GM21447 (cell line): ENCODE data around the gene TERT.

Experiments
- ATAC-seq: cut with Tn5 transposase; IDR thresholded peaks from one replicate; pipeline ENCODE4 v1.9.1; 2021; ENCODE audit not compliant: unreplicated experiment

The TERT gene

DNA sequence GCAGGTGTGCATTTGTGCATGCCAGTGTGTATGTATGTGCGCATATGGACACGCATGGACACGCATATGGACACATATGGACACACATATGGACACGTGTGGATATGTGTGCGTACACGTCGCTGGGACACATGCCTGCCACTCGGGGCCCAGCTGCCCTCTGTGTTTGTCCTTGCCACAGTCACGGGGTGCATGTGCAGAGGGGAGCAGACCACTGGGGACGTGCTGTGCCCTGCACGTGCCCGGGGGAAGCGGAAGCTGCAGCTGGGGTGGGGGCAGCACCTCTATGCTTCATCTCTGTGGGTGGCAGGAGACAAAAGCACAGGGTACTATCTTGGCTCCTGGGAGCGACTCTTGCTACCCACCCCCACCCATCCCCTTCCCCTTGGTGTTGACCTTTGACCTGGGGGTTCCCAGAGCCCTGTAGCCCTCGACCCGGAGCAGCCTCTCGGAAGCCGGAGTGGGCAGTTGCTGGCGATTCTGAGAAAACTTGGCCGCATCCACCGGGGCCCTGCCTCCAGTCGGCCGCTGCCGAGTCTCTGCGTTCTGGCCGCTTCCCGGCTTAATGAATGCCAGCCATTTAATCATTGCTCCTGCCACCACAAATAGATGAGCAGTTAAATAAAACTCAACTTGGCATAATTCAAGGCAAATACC is 72.1 kb downstream of the TERT start:
- ATAC-seq = no peak

DNA sequence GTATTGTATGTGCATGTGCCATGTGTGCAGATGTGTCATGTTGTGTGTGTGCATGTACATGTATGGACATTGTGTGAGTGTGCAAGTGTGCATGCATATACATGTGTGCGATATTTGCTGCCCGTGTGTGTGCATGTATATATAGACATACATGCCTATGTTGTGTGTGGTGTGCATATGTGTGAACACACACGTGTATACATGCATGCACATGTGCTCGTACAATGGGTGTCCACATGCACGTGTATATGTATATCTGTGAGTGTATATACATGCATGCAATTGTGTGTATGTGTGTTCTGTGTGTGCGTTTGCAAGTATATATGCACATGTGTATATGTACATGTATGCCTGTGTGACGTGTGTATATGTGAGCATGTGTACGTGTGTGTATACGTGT is 72.7 kb downstream of the TERT start:
- ATAC-seq = no peak

DNA sequence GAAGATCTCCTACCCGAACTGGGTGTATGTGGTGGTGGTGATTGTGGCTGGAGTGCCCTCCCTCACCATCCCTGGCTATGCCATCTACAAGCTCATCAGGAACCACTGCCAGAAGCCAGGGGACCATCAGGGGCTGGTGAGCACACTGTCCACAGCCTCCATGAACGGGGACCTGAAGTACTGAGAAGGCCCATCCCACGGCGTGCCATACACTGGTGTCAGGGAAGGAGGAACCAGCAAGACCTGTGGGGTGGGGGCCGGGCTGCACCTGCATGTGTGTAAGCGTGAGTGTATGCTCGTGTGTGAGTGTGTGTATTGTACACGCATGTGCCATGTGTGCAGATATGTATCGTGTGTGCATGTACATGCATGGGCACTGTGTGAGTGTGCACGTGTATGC is 73.1 kb downstream of the TERT start:
- ATAC-seq = no peak

DNA sequence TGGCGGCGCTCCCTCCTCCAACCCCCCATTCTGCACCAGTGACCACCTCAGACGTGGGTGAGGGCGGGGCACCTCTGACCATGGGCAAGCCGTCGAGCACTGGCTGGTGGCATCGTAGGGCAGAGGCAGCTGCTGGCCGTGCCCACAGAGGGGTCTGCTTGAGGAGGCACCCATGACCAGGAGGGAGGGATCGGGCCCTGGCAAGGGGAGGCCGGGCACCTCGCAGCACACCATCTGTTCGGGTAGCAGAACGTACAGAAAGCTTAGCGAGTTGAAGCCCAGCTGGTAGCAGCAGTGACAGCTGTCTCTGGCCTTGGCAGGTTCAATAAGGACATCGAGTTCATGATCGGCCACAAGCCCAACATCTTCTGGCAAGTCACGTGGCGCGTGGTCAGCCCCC is 74.0 kb downstream of the TERT start:
- ATAC-seq = no peak

DNA sequence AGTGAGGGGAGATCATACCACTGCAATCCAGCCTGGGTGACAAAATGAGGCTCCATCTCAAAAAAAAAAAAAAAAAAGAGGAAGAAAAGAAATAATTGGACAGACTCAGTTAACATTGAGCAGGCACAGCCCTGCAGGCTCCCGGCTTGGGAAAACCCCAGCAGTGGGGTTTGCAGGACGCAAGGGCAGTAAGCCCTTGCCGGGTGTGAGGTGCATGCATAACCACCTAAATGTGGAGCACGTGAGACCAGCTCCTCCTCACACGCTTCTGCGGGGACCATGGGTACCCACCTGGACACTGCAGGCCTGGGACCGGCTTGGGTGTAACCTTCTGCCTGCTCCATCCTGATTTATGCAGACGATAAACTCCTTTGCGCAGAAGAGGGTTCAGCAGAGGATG is 74.5 kb downstream of the TERT start:
- no peak for ATAC-seq

DNA sequence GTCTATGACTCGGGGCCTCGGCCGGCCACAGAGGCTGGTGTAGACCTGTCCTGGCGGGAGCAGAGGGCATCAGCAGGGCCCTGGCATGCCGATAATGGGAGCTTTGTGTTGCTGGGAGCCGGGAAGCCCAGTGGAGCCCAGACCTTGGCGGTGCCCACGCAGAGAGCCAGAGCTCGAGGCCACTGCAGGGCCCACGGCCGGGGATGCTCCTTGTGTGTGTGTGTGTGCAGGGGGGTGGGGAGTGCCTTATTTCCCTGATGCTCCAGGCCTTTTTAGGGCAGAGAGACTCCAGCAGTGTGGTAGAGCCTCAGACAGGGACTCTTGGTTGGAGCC is 75.1 kb downstream of the TERT start:
- ATAC-seq = no peak

DNA sequence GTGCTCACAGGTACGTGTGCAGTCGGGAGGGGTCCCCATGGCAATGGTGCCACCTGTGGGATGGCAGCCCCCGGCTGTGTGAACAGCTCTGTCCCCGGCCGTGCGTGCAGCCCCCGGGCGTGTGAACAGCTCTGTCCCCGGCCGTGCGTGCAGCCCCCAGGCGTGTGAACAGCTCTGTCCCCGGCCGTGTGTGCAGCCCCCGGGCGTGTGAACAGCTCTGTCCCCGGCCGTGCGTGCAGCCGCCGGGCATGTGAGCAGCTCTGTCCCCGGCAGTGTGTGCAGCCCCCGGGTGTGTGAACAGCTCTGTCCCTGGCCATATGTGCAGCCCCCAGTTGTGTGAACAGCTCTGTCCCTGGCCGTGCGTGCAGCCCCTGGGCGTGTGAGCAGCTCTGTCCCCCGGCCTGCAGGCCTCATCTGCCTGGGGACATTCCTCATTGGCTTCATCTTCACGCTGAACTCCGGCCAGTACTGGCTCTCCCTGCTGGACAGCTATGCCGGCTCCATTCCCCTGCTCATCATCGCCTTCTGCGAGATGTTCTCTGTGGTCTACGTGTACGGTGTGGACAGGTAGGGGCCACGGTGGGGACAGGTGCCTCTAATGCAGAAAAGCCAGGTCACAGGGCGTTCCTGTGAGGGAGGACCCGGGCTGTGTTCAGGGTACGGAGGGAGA is 75.6 kb downstream of the TERT start:
- ATAC-seq = no peak

DNA sequence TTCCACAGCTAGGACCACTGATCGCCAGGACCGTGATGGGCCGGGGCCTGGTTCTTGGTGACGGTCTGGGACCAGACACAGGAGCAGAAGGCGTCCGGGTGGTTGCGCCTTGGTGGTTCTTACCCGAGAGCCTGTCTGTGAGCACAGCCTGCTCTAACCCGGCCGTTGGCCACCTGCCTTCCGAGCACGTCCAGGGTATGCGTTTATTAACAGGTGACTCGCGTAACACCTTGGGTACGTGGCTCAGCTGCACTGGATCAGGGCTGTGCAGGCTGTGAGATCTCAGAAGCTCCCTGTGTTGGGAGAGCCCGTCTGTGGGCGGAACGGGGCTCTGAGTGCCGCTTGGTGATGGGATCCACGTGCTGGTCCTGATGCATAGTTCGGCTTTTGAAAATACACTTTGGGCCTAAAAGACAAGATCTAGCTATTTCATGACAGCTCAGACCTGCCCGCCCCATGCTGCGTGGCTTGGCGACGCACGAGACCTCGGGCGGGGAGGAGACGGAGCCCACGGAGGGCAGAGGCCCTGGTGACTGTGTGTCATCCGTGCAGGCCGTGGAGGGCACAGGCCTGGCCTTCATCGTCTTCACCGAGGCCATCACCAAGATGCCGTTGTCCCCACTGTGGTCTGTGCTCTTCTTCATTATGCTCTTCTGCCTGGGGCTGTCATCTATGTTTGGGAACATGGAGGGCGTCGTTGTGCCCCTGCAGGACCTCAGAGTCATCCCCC is 76.4 kb downstream of the TERT start:
- no peak for ATAC-seq

DNA sequence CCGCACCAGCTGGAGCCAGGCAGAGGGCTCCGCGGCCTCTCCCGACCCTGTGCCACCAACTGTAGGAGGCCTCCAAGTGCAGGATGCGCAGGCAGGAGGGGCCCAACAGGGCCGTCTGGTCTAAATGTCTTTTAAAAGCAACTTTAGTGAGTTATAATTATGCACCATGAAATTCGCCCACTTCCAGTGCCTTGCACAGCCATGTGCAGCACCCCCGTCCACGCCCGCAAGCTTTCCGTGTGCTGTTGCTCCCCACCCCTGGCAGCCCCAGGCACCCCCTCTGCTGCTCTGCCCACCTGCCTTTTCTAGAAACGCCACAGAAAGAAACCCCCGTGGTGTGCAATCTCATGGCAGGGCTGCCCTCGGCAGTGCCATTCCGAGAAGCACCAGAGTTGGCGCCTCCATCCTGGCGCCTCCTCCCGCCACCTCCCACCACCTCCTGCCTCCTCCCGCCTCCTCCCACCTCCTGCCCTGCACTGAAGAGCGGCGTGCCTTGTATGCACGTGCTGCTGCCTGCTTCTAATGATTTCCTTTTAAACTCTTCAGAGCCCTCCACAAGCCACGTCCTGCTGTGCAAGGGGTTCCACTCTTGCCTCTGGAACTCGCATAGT is 77.2 kb downstream of the TERT start:
- no peak for ATAC-seq

DNA sequence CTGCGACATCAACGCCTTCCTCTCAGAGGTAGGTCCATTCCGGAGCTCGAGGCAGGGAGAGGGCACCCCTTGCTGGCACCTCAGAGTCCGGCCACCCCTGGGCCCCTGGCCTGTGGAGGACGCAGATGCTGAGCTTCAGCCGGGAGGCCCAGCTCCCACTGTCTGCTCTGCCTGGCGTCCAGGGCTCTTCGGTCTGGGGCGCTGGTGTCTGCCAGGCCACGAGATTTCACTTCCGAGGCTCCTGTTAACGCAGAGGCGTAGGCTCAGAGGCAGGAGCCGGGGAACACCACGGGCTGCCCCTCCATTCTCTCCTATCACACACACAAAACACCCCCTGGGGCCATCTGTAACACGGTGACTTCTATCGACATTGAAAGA is 78.0 kb downstream of the TERT start:
- no peak for ATAC-seq

DNA sequence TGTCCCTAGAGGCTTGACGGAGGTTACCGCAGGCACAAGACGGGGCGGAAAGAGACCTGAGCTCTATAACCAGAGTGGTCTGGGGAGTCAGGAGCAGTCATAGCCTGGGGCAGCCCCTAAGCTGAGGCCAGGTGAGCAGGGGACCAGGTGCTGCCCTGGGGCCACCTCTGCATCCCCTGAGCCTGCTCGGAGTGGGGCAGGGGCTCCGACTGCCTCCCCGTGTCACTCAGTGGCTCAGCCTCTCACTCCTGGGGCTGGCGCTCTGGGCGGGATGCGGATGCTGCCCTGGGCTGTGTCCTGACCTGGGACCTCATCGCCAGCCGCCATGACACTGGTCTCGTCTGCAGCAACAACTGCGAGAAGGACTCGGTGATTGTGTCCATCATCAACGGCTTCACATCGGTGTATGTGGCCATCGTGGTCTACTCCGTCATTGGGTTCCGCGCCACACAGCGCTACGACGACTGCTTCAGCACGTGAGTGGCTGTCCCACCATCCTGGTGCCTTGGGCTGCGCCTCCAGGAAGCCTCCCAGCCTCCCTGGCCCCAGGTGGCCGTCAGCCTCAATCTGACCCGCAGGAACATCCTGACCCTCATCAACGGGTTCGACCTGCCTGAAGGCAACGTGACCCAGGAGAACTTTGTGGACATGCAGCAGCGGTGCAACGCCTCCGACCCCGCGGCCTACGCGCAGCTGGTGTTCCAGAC is 78.5 kb downstream of the TERT start:
- ATAC-seq = no peak

DNA sequence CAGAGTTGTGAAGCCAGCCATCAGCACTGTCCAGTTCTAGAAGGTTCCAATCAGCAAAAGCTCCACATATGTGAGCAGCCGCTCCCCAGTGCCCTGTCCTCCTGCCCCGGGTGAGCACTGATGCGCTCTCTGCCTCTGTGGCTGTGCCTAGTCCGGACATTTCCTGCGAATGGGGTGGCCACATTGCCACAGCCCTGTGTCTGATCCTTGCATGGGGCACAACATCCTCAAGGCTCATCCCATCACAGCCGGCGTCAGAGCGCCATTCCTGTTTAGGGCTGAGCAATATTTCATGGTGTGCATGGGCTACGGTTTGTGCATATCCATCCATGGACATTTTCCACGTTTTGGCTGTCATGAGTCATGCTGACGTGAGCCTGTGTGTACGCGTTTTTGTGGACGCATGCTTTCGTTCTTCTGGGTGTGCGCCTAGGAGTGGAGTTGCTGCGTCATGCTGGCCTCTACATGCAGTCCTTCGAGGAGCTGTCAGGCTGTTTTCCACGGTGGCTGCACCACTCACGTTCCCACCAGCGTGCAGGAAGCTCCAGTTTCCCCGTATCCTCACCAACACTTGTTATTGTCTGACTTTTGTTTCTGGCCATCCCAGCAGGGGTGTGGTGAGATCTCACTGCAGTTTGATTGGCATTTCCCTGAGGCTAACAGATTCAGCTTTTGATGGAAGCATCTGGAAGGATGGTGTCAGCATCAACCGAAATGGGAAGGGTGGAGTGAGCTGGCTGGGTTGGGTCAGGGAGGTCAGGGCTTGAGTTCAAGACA is 79.4 kb downstream of the TERT start:
- no peak for ATAC-seq

DNA sequence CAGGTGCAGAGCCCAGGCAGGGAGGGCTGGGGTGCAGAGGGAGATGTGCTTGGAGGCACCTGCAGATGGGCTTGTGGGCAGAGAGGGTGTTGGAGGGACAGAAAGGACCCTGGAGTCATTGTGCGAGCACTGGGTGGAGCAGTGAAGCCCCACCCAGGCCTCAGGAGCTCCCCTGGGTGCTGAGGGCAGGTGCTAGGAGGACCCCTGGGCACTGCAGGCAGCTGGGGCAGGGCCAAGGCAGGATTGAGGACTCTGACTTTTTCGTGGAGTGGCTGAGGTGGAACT is 80.0 kb downstream of the TERT start:
- no peak for ATAC-seq

DNA sequence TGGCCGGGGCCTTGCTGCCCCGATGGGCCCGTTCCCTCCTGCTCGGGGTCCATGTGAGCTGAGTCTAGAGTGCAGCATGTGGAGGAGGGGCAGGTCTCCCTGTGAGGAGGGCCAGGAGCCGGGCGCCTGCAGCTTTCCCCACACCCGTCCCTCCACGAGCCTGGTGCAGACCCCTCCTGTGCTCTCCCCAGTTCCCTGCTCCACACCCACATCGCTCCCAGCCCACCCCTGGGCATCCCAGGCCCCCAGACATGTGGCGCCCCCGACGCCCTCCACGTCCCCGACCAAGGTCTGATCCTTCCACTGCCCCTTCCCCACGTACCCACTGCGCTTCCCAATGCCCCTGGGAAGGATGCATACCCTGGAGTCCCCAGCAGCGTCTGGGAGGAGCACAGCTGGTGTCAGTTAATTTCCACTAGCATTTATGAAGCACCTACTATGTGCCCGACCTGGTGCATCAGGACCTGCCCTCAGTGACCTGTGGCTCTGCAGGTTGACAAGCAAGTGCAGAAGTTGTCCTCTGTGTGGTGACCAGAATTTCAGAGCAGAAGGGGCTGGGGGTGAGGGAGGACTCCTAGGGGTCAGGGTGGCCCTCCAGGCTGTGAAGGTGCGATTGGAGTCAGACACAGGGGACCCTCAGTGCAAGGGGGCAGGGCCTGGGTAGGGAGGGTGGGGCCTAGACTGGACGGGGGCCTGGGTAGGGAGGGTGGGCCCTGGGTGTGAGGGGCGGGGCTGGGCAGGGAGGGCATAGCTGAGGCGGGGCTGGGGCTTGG is 80.5 kb downstream of the TERT start:
- no peak for ATAC-seq

DNA sequence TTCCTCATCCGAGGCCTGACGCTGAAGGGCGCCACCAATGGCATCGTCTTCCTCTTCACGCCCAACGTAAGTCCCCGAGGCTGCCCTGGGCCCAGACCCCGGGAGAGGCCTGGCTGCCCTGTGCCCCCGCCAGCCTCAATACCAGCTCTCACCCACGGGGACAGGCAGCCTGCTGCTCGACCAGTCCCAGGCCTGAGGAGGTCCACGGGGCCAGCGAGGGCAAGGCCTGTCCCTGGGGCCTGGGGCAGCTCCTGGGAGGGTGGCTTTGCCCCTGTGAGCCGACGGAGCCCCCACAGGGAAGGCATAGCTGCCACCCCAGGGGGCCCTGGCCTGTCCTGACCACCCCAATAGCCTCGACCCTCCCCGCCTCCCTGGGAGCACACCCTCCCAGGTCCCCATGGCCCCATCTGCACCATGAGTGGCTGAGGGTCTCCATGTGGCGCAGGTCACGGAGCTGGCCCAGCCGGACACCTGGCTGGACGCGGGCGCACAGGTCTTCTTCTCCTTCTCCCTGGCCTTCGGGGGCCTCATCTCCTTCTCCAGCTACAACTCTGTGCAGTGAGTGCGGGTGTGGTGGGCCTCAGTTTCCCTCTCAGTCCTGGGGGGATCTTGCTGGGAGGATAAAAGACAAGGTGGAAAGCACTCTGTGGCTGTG is 81.2 kb downstream of the TERT start:
- no peak for ATAC-seq

DNA sequence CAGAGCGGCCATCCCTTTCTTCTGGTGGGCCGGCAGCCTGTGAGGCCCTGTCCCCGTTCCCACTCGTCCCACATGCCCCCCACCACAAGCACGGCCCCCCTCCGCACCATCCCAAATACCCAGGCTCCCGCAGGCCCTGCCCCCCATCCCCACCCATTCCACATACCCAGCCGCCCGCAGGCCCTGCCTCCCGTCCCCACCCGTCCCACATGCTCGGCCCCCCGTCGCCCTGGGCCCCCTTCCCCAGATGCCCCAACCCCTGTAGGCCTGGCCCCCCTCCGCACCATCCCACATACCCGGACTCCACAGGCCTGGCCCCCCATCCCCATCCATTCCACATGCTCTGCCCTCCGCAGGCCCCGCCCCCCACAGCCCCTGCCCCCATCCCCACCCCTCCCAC is 82.0 kb downstream of the TERT start:
- no peak for ATAC-seq

DNA sequence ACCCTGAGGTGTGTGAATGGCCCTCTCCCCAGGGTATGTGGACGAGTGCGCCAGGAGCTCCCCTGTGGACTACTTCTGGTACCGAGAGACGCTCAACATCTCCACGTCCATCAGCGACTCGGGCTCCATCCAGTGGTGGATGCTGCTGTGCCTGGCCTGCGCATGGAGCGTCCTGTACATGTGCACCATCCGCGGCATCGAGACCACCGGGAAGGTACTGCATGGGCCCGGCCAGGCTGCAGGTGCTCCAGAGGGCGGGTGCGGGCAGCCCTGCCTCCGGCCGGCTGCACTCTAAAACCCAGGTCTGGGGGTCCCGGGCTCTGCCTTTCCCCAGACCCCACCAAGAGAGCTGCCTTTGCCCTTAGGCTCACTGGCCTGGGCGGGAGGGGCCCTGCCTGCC is 82.6 kb downstream of the TERT start:
- no peak for ATAC-seq

DNA sequence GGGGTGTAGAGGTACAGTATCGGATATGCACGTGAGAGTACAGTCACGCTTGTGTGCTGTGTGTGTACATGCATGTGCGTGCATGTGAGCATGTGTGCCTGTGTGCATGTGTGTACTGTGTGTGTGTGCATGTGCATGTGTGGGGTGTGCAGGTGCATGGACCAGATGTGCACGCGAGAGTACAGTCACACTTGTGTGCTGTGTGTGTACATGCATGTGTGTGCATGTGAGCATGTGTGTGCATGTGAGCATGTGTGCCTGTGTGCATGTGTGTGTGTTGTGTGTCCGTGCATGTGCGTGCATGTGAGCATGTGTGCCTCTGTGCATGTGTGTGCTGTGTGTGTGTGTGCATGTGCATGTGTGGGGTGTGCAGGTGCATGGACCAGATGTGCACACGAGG is 83.2 kb downstream of the TERT start:
- no peak for ATAC-seq

DNA sequence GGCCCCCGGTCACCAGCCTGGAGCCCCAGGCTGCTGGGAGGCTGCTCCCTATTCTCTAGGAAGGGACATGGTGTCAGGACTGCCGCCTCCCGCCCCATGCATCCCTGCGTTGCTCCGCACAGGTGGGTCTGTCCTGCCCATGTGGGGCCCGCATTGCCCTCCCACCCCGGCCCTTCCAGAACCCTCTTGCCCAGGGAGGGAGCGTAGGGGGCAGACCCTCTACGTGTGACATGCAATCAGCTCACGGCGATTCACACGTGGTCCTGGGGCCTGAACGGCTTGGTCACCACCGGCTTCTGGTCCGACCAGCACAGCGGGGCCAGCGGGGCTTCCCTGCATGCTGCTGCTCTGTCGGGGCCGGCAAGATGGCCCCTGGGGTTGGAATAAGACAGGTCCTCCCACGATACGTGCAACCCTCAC is 84.0 kb downstream of the TERT start:
- ATAC-seq = no peak
